ENCODE measurements around the gene UBXN11. TPM values are rescaled to one million over a fixed set of nuclear protein-coding genes. Genes with fewer than 3 reads are reported as not detected.

The UBXN11 gene
- total and polyA plus RNA-seq, 11 donors, result 3.7 to 17.2 (median 8.0) TPM

- H3K4me1 ChIP-seq, result peaks cover 0 to 6% (median 0%) of the 10 kb centered on the region in 12 donors
- H3K27me3 ChIP-seq, result peaks cover 0 to 8% (median 0%) of the 10 kb centered on the region in 9 donors
- no peaks in the 10 kb centered on the region for H3K9me3 ChIP-seq
- no peak for TF ChIP-seq POLR2A (IDR thresholded peaks at IDR 0.05)
- no peak for TF ChIP-seq CTCF (IDR thresholded peaks at IDR 0.05)
- 79 to 95% (median 87%) methylated on average over 5 of the region's 5 CpGs for WGBS, 4 donors
- no peak overlapping the region for H3K27ac ChIP-seq
- DNase-seq (no peak), ATAC-seq (no peak)
- intact Hi-C loops (cut with DNase I), result no loop called here
- no peaks in the 10 kb centered on the region for H3K36me3 ChIP-seq
- H3K4me3 ChIP-seq, result no peak overlapping the region
Measured at GRCh38 chr1:26349877-26350244, 43.4 kb upstream of the UBXN11 start.

- no peak overlapping the region for H3K27ac ChIP-seq
- 79 to 83% (median 81%) methylated on average over 7 of the region's 7 CpGs for WGBS, 4 donors
- H3K4me3 ChIP-seq, result no peak overlapping the region
- ATAC-seq, result no peak
- H3K9me3 ChIP-seq, result no peaks in the 10 kb centered on the region
- no peak for DNase-seq
- intact Hi-C loops (cut with DNase I), result no loop called here
- TF ChIP-seq CTCF (IDR thresholded peaks at IDR 0.05), result no peak
- no peak for TF ChIP-seq POLR2A (IDR thresholded peaks at IDR 0.05)
- peaks cover 0 to 7% (median 0%) of the 10 kb centered on the region in 9 donors for H3K27me3 ChIP-seq
- H3K4me1 ChIP-seq, result peaks cover 0 to 6% (median 0%) of the 10 kb centered on the region in 12 donors
- no peaks in the 10 kb centered on the region for H3K36me3 ChIP-seq
Measured at GRCh38 chr1:26349188-26349876, 42.9 kb upstream of the UBXN11 start.

- H3K27me3 ChIP-seq, result peaks cover 0 to 5% (median 0%) of the 10 kb centered on the region in 9 donors
- ATAC-seq (no peak), DNase-seq (no peak)
- intact Hi-C loops (cut with DNase I), result no loop called here
- no peaks in the 10 kb centered on the region for H3K9me3 ChIP-seq
- H3K4me1 ChIP-seq, result peaks cover 0 to 6% (median 0%) of the 10 kb centered on the region in 12 donors
- WGBS, 4 donors, result 59 to 65% (median 61%) methylated on average over 9 to 10 of the region's 10 CpGs
- H3K27ac ChIP-seq, result no peak overlapping the region
- TF ChIP-seq CTCF (IDR thresholded peaks at IDR 0.05), result no peak
- no peak for TF ChIP-seq POLR2A (IDR thresholded peaks at IDR 0.05)
- no peaks in the 10 kb centered on the region for H3K36me3 ChIP-seq
- no peak overlapping the region for H3K4me3 ChIP-seq
Measured at GRCh38 chr1:26346274-26347033, 40.0 kb upstream of the UBXN11 start.

GRCh38 chr1:26345718-26346117 is 39.3 kb upstream of the UBXN11 start:
- Histone ChIP-seq H3K4me3 (no peak overlapping the region), H3K27ac (no peak overlapping the region), H3K9me3 (no peaks in the 10 kb centered on the region), H3K36me3 (no peaks in the 10 kb centered on the region), H3K27me3 (peaks cover 0 to 5% (median 0%) of the 10 kb centered on the region in 9 donors), H3K4me1 (peaks cover 0 to under 1% (median 0%) of the 10 kb centered on the region in 12 donors)
- TF ChIP-seq CTCF (IDR thresholded peaks at IDR 0.05), result no peak
- TF ChIP-seq POLR2A (IDR thresholded peaks at IDR 0.05), result no peak
- intact Hi-C loops (cut with DNase I), result no loop called here
- 77 to 87% (median 83%) methylated on average over 10 to 15 of the region's 15 CpGs for WGBS, 4 donors
- ATAC-seq (peak in 1 of 4 donors; percentile 29), DNase-seq (no peak)

Data from heart left ventricle (tissue), 16 donors.